GM18499 (cell line): ENCODE results near the gene TEDC2.
"Not testable (repeated sequence)": the region's sequence is repeated elsewhere in the genome, so short reads cannot be mapped to it uniquely, and the experiment has no call there.

ENCODE experiments used
- ATAC-seq: cut with Tn5 transposase; IDR thresholded peaks from one replicate; pipeline ENCODE4 v1.9.1; 2021; ENCODE audit warnings: moderate number of reproducible peaks; ENCODE audit not compliant: insufficient read depth, unreplicated experiment

TEDC2 gene

GRCh38 chr16:2474877-2475412, 15.0 kb downstream of the TEDC2 start, which contains the start of gene TBC1D24:
TBC1D24 (plus strand) TSS chr16:2475127; CDS start chr16:2496149, 21,022 bp downstream.
- no peak for ATAC-seq

- ATAC-seq: no peak
Measured at GRCh38 chr16:2475413-2476344, 15.8 kb downstream of the TEDC2 start.

- no peak for ATAC-seq
Measured at GRCh38 chr16:2476345-2476720, 16.4 kb downstream of the TEDC2 start.

- ATAC-seq: no peak
Measured at GRCh38 chr16:2476741-2477140, 16.8 kb downstream of the TEDC2 start.

DNA sequence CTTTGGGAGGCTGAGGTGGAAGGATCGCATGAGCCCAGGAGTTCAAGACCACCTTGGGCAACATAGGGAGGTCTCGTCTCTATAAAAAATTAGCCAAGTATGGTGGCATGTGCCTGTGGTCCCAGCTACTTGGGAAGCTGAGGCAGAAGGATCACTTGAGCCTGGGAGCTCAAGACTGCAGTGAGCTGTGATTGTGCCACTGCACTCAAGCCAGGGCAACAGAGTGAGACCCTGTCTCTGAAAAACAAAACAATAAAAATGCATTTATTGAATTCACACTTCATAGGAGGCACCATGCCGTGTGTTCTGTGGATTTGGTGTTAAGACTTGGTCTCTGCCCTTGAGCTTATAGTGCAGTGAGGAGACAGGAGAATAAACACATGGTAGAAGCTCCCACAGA, 17.4 kb downstream of the TEDC2 start:
- ATAC-seq: no peak

GRCh38 chr16:2478279-2478678, 18.4 kb downstream of the TEDC2 start:
- no peak for ATAC-seq

DNA sequence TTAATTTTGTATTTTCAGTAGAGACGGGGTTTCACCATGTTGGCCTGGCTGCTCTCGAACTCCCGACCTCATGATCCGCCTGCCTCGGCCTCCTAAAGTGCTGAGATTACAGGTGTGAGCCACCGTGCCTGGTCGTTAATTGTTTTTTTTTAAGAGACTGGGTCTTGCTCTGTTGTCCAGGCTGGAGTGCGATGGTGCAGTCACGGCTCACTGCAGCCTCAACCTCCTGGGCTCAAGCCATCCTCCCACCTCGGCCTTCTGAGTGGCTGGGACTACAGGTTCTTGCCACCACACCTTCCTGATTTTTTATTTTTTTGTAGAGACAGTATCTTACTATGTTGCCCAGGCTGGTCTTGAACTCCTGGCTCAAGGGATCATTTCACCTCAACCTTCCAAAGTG, 20.1 kb downstream of the TEDC2 start:
- ATAC-seq: not testable (repeated sequence)

- ATAC-seq: no peak
Measured at GRCh38 chr16:2480948-2481347, 21.0 kb downstream of the TEDC2 start.

DNA sequence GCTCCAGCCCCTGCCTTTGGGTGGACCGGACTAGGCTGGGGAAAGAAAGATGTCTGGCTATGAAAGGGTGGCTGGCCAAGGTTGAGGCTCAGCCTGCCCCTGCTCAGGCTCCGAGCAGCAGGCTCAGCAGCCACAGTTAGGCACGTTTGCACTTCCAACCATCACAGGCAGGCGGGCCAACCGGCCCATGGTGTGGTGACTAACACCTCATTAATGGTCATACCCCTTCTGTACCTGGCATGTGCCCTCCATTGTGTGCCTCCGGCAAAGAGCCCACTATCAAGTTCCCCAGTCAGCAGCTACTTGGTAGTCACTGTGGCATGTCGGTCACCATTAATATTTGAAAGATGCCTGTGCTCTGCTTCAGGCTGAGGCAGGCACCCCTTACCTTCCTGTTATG, 21.8 kb downstream of the TEDC2 start:
- ATAC-seq: no peak

DNA sequence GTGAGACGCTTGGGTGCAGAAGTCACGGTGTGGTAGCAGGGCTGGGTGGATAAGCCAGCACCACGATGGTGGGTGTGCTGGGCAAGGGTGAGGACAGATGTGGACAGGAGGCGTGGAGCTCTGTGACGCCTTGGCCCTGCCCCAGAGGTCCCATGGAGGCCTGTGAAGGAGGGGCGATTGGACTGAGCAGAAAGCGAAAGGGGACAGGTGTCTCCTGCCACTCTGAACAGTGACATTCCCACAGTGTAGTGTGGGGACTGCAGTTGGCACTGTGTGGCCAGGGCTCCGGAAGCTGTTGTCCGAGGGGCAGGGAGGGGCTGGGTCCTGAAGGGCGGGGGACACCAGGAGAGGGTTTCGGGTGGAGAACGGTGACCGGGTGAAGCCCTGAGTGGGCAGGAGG, 22.3 kb downstream of the TEDC2 start:
- ATAC-seq: no peak

- no peak for ATAC-seq
Measured at GRCh38 chr16:2482708-2483534, 23.0 kb downstream of the TEDC2 start.

DNA sequence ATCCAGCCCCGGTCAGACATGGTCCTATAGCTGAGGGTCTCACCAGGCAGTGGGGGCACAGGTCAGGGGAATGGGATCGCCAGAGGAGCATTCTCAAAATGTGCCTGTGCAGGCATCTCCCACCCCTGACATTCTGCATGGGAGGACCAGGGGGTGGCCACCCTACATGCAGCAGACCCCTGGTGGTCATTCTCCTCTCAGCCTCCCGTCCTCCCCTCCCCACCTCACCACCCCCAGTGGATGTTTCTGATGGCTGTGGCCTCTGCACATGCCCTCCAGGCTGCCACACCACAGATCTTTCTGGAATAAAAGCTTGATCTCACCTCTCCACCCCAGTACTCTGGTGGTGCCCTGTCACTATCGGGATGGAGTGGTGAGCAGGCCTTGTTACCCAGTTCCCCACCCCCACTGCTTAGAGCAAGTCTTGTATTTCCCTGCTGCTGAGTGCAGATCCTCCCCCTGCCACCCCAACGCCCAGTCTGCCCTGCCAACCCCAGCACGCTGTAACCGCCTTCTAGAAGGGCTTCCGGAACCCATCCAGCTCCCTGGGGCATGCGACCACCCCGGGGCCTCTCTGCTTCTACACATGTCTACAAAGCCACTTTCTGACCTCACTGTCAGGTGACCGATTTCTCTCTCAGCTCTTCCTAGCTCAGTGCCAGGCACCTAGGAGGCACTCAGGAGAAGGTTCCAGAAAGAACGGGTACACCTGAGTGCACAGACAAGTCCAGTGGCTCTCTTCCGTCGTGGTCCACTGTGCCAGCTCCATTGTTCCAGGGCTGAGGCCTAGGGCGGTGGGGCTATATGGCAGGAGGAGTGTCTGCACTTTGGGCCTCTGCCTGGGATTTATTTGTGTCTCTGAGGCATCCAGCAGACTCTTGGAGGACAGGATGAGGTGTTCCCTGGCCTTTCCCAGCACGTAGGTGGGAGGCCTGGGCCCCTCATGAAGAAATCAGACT, 24.3 kb downstream of the TEDC2 start:
- ATAC-seq: no peak

DNA sequence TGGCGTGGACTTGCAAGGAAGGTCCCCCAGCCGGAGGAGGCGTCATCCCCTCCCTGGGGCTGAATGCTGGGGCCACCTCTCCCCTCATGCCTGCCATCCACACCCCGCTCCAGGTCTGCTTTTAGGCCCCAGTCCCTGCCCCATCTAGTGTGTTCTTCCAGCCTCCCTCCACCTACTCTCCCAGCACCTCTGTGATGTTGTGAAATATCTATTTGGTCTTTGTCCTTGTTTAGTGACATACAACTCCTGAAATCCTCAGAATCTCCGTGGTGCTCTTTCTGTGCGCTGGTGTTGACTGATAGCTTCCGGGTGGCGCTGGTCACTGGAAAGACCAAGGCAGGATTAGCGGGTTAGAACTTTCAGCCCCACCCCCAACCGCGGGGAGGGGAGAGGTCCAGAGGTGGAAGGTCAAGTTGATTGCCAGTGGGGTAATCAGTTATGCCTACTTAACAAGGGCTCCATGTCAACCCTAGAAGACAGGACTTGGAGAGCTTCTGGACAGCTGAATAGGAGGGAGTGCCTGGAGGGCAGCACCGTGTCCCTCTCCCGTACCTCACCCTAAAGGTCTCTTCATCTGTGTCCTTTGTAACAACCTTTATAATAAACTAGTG, 25.1 kb downstream of the TEDC2 start:
- no peak for ATAC-seq

DNA sequence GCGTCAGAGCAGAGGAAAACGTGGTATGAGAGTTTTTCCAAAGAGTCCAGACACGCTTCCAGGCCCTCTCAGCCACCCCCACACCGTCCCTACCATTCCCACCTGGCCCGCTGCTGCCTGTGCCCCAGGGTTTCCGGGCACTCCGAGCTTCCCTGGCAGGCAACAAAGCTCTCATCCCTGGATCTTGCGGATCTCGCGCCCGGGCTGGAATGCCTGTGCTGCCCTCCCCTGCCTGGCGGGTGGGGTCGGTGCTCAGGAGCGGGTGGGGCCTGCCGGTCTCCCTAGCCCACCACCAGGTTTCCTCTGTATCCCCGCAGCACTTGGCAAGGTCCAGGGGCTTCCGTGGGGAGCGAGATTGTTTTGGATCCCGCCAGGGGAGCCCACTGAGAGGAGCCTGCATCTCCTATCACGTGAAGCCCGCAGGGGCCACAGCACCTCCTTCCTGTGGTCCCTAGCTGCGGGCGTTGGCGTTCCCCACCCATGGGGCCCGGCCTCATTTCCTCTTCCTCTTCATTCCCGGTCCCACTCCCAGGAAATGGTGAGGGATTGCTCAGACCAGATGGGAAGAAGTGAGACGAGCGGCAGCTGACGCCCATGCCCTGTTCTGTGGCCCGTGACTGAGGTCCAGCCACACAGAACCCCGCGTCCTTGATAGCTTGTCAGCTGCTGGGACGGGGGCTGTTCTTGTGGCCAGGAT, 26.1 kb downstream of the TEDC2 start:
- ATAC-seq: no peak

- ATAC-seq: no peak
Measured at GRCh38 chr16:2486645-2487516, 27.0 kb downstream of the TEDC2 start.

GRCh38 chr16:2487517-2487842, 27.6 kb downstream of the TEDC2 start:
- no peak for ATAC-seq

GRCh38 chr16:2487903-2488531, 28.1 kb downstream of the TEDC2 start:
- ATAC-seq: no peak

DNA sequence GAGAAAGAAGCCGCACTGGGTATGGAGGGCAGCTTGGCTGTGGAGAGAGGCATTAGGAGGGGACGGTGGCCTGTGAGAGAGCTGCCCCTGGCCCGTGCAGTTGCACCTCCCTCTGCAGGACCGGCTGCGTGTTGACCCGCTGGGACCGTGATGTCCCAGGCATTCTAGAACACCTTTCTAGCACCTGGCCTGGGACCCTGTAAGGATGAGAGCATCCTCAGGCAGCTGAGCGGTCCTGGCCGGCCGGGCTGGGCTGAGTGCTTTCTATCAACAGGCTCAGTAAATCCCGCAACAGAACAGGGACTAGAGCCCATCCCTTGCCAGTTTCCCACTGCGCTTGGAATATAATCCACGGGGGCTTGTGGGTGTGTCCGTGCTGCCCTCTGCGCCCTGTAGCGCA, 29.7 kb downstream of the TEDC2 start:
- ATAC-seq: no peak
